ENCODE data around the gene CEP41.
"Not testable (repeated sequence)": the region's sequence is repeated elsewhere in the genome, so short reads cannot be mapped to it uniquely, and the experiment has no call there.

The CEP41 gene

GRCh38 chr7:130452951-130453350 lies 12.1 kb upstream of the CEP41 start:
- DNase-seq (ENCODE audit: low read depth), result no peak
- TF ChIP-seq, protein P1, sequence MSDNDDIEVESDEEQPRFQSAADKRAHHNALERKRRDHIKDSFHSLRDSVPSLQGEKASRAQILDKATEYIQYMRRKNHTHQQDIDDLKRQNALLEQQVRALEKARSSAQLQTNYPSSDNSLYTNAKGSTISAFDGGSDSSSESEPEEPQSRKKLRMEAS (IDR thresholded peaks at IDR 0.05; ENCODE audit: low read depth, low read length), result no peak
- TF ChIP-seq MYC (IDR thresholded peaks at IDR 0.05; ENCODE audit: low read depth, low read length) (no peak), POLR2A (IDR thresholded peaks at IDR 0.05; ENCODE audit: extremely low read depth, insufficient read length) (no peak)
- TF ChIP-seq, protein P2, sequence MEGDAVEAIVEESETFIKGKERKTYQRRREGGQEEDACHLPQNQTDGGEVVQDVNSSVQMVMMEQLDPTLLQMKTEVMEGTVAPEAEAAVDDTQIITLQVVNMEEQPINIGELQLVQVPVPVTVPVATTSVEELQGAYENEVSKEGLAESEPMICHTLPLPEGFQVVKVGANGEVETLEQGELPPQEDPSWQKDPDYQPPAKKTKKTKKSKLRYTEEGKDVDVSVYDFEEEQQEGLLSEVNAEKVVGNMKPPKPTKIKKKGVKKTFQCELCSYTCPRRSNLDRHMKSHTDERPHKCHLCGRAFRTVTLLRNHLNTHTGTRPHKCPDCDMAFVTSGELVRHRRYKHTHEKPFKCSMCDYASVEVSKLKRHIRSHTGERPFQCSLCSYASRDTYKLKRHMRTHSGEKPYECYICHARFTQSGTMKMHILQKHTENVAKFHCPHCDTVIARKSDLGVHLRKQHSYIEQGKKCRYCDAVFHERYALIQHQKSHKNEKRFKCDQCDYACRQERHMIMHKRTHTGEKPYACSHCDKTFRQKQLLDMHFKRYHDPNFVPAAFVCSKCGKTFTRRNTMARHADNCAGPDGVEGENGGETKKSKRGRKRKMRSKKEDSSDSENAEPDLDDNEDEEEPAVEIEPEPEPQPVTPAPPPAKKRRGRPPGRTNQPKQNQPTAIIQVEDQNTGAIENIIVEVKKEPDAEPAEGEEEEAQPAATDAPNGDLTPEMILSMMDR (IDR thresholded peaks at IDR 0.05; ENCODE audit: low read depth, low read length), result no peak

DNA sequence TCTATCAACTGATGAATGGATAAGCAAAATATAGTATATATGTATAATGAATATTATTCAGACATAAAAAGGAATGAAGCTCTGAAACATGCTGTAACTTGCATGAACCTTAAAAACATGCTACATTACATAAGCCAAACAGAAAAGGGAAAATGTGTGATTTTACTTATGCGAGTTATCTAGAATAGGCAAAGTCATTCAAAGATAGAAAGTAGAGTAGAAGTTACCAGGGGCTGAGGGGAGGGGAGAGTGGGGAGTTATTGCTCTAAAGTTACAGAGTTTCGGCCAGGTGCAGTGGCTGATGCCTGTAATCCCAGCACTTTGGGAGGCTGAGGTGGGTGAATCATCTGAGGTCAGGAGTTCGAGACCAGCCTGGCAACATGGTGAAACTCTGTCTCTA lies 10.5 kb upstream of the CEP41 start:
- not testable (repeated sequence) for DNase-seq (ENCODE audit: low read depth); H3K4me3 ChIP-seq (ENCODE audit: low read depth, low read length)

More at GRCh38 chr7:130452951-130453350, 12.1 kb upstream of the CEP41 start:
- no peak overlapping the region for H3K4me3 ChIP-seq (ENCODE audit: low read depth, low read length)

GRCh38 chr7:130446259-130446658 lies 5.4 kb upstream of the CEP41 start:
- no peak for TF ChIP-seq MYC (IDR thresholded peaks at IDR 0.05; ENCODE audit: low read depth, low read length)
- TF ChIP-seq, protein P1 (IDR thresholded peaks at IDR 0.05; ENCODE audit: low read depth, low read length), result no peak
- TF ChIP-seq, protein P2 (IDR thresholded peaks at IDR 0.05; ENCODE audit: low read depth, low read length), result no peak
- TF ChIP-seq POLR2A (IDR thresholded peaks at IDR 0.05; ENCODE audit: extremely low read depth, insufficient read length), result no peak
- no peak overlapping the region for H3K4me3 ChIP-seq (ENCODE audit: low read depth, low read length)
- DNase-seq (ENCODE audit: low read depth), result no peak

GRCh38 chr7:130444751-130445407 lies 4.1 kb upstream of the CEP41 start:
- TF ChIP-seq MYC (IDR thresholded peaks at IDR 0.05; ENCODE audit: low read depth, low read length), result no peak
- TF ChIP-seq, protein P2 (IDR thresholded peaks at IDR 0.05; ENCODE audit: low read depth, low read length), result peak; percentile 3
- no peak for DNase-seq (ENCODE audit: low read depth)
- H3K4me3 ChIP-seq (ENCODE audit: low read depth, low read length), result no peak overlapping the region

GRCh38 chr7:130444234-130444633 lies 3.4 kb upstream of the CEP41 start:
- TF ChIP-seq, protein P2 (IDR thresholded peaks at IDR 0.05; ENCODE audit: low read depth, low read length), result no peak
- TF ChIP-seq, protein P1 (IDR thresholded peaks at IDR 0.05; ENCODE audit: low read depth, low read length), result no peak
- TF ChIP-seq POLR2A (IDR thresholded peaks at IDR 0.05; ENCODE audit: extremely low read depth, insufficient read length), result no peak
- TF ChIP-seq MYC (IDR thresholded peaks at IDR 0.05; ENCODE audit: low read depth, low read length), result no peak
- DNase-seq (ENCODE audit: low read depth), result no peak
- no peak overlapping the region for H3K4me3 ChIP-seq (ENCODE audit: low read depth, low read length)

GRCh38 chr7:130442601-130443000 lies 1.8 kb upstream of the CEP41 start:
- H3K4me3 ChIP-seq (ENCODE audit: low read depth, low read length), result no peak overlapping the region
- TF ChIP-seq POLR2A (IDR thresholded peaks at IDR 0.05; ENCODE audit: extremely low read depth, insufficient read length), result no peak
- TF ChIP-seq, protein P1 (IDR thresholded peaks at IDR 0.05; ENCODE audit: low read depth, low read length), result no peak
- TF ChIP-seq MYC (IDR thresholded peaks at IDR 0.05; ENCODE audit: low read depth, low read length), result no peak
- TF ChIP-seq, protein P2 (IDR thresholded peaks at IDR 0.05; ENCODE audit: low read depth, low read length), result no peak
- DNase-seq (ENCODE audit: low read depth), result no peak
